Keratinocyte (primary cell): ENCODE measurements around the gene DLGAP1. TPM values are rescaled to one million over a fixed set of nuclear protein-coding genes. Genes with fewer than 3 reads are reported as not detected.

Source experiments
- DNase-seq: peaks from one replicate; pipeline ENCODE4 v3.0.0-alpha.2; 2011; ENCODE audit warnings: low read depth, missing footprints, low spot score
- FAIRE-seq: peaks from 2 replicates; lab custom pipeline; 2011; peaks lifted over from hg19 to GRCh38; lab: Jason Lieb, UNC
- H2AFZ ChIP-seq: 2 replicates; pipeline ENCODE4 v1.6.0; 2012; ENCODE audit warnings: low read length, control low read depth, inconsistent platforms; ENCODE audit not compliant: control insufficient read depth
- H3K27ac ChIP-seq: 2 replicates; pipeline ENCODE4 v1.5.1; 2011; ENCODE audit warnings: low read length; ENCODE audit not compliant: control insufficient read depth, insufficient read depth
- H3K27me3 ChIP-seq: 3 replicates; pipeline ENCODE4 v1.6.0; 2011; ENCODE audit warnings: low read length; ENCODE audit not compliant: control insufficient read depth, insufficient read depth; ENCODE audit errors: extremely low read depth
- H3K36me3 ChIP-seq, 2 experiments: 2 replicates in 1 of 2; 3 replicates in 1 of 2; pipeline ENCODE4 v1.5.1; 2011; ENCODE audit warnings: low read length in 2 of 2, mild to moderate bottlenecking in 1 of 2; ENCODE audit not compliant: control insufficient read depth in 2 of 2, insufficient read depth in 2 of 2; ENCODE audit errors: extremely low read depth in 1 of 2
- H3K4me1 ChIP-seq: 3 replicates; pipeline ENCODE4 v1.5.1; 2011; ENCODE audit warnings: low read length; ENCODE audit not compliant: control insufficient read depth, insufficient read depth; ENCODE audit errors: extremely low read depth
- H3K4me2 ChIP-seq: 3 replicates; pipeline ENCODE4 v1.6.0; 2011; ENCODE audit warnings: low read depth, low read length; ENCODE audit not compliant: control insufficient read depth, insufficient read depth; ENCODE audit errors: extremely low read depth
- H3K4me3 ChIP-seq, 3 experiments: fragments of 200-600 bp in 1 of 3; sonication (generic) in 1 of 3; 2 replicates in 2 of 3; 3 replicates in 1 of 3; pipeline ENCODE4 v1.5.1; 2011 to 2016; ENCODE audit warnings: low read length in 3 of 3, mild to moderate bottlenecking in 3 of 3, control low read depth in 2 of 3, inconsistent platforms in 1 of 3, low read depth in 1 of 3, mixed read lengths in 1 of 3, mixed run types in 1 of 3, moderate library complexity in 1 of 3; ENCODE audit not compliant: control insufficient read depth in 2 of 3, insufficient read depth in 2 of 3; ENCODE audit errors: extremely low read depth in 1 of 3
- H3K79me2 ChIP-seq: 2 replicates; pipeline ENCODE4 v1.6.0; 2012; ENCODE audit warnings: low read length; ENCODE audit not compliant: control insufficient read depth, insufficient read depth
- H3K9ac ChIP-seq: 3 replicates; pipeline ENCODE4 v1.6.0; 2011; ENCODE audit warnings: low read length; ENCODE audit not compliant: control insufficient read depth, insufficient read depth; ENCODE audit errors: extremely low read depth
- H3K9me1 ChIP-seq: 3 replicates; pipeline ENCODE4 v1.6.0; 2011; ENCODE audit warnings: low read length; ENCODE audit not compliant: control insufficient read depth, insufficient read depth; ENCODE audit errors: extremely low read depth
- H3K9me3 ChIP-seq: 2 replicates; pipeline ENCODE4 v1.5.1; 2012; ENCODE audit warnings: low read depth, low read length; ENCODE audit not compliant: control insufficient read depth
- H4K20me1 ChIP-seq: 3 replicates; pipeline ENCODE4 v1.6.0; 2011; ENCODE audit warnings: low read length; ENCODE audit not compliant: control insufficient read depth, insufficient read depth; ENCODE audit errors: extremely low read depth
- EZH2 ChIP-seq: IDR thresholded peaks from one replicate; pipeline ENCODE4 v1.6.1; 2012; ENCODE audit warnings: inconsistent platforms, mild to moderate bottlenecking, low read length, moderate library complexity
- dilution Hi-C: fragments of 300-500 bp; cut with MboI; formaldehyde crosslinking; loops from one replicate; pipeline ENCODE4 v1.7.0; 2020; ENCODE audit warnings: low sequenced_read_pairs; ENCODE audit not compliant: extremely low pct_ligation_motif_present
- polyA plus RNA-seq, 5 experiments: library from polyadenylated mRNA; depleted of rRNA in 3 of 5; stranded (reverse) in 3 of 5; stranded (forward) in 1 of 5; unstranded in 1 of 5; fragments of >200 nt; gene quantifications; 1 replicate in 1 of 5; 2 replicates in 3 of 5; 3 replicates in 1 of 5; pipeline versions ENCODE4 v1.2.1 to v1.2.3, GENCODE V29; 2011 to 2012; ENCODE audit warnings: missing spikeins in 2 of 5, low read depth in 1 of 5, low replicate concordance in 1 of 5
- TF ChIP-seq, protein P1 (sequence below), 3 experiments: IDR thresholded peaks in 1 of 3; conservative IDR thresholded peaks in 1 of 3; optimal IDR thresholded peaks in 1 of 3; 2 replicates in 2 of 3; 3 replicates in 1 of 3; pipeline versions ENCODE3 to v1.5.1; 2011; ENCODE audit warnings: low read length in 3 of 3, mild to moderate bottlenecking in 3 of 3, moderate library complexity in 2 of 3, control low read depth in 1 of 3, inconsistent platforms in 1 of 3; ENCODE audit not compliant: insufficient read depth in 2 of 3; ENCODE audit errors: extremely low read depth in 1 of 3

The DLGAP1 gene
- polyA plus RNA-seq, 1 donor (not counting 4 experiments of a cell fraction or from before 2014, with no cell fraction given) = not detected

DNA sequence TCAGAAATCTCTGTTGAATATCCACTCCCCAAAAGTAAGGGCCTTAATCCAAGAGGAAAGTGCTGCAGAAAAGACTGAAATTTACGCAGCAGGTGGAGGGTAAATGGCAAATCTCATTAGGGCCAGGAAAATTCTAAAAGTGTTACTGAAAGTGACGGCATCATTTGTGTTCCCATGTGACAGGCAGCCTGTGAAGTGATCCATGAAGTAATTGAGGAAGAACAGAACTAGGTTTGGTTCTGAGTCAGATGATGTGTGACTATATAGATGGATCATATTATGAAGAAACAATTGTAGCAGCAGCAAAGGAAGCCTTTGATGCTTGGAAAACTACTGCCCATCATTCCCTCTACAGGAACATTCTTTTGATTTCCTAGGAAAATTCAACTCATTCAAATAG is 603.9 kb downstream of the DLGAP1 start:
- DNase-seq (no peak), FAIRE-seq (no peak)
- H3K27me3 ChIP-seq = no peaks in the 10 kb centered on the region
- no peak overlapping the region for H3K9ac ChIP-seq
- dilution Hi-C loops = no loop called here
- no peak overlapping the region for H3K27ac ChIP-seq
- H3K9me3 ChIP-seq = no peaks in the 10 kb centered on the region
- H3K4me2 ChIP-seq = no peak overlapping the region
- H3K4me3 ChIP-seq = no peak overlapping the region
- no peaks in the 10 kb centered on the region for H3K4me1 ChIP-seq
- no peak for TF ChIP-seq EZH2
- TF ChIP-seq, protein P1, sequence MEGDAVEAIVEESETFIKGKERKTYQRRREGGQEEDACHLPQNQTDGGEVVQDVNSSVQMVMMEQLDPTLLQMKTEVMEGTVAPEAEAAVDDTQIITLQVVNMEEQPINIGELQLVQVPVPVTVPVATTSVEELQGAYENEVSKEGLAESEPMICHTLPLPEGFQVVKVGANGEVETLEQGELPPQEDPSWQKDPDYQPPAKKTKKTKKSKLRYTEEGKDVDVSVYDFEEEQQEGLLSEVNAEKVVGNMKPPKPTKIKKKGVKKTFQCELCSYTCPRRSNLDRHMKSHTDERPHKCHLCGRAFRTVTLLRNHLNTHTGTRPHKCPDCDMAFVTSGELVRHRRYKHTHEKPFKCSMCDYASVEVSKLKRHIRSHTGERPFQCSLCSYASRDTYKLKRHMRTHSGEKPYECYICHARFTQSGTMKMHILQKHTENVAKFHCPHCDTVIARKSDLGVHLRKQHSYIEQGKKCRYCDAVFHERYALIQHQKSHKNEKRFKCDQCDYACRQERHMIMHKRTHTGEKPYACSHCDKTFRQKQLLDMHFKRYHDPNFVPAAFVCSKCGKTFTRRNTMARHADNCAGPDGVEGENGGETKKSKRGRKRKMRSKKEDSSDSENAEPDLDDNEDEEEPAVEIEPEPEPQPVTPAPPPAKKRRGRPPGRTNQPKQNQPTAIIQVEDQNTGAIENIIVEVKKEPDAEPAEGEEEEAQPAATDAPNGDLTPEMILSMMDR (optimal IDR thresholded peaks at IDR 0.05 in 1 of 3, IDR thresholded peaks at IDR 0.05 in 1 of 3, conservative IDR thresholded peaks at IDR 0.05 in 1 of 3; ENCODE audit: extremely low read depth in 1 of 3, insufficient read depth in 2 of 3, low read length in 3 of 3) = no peak
- H3K9me1 ChIP-seq = no peaks in the 10 kb centered on the region
- no peaks in the 10 kb centered on the region for H3K36me3 ChIP-seq
- no peak overlapping the region for H2AFZ ChIP-seq
- H3K79me2 ChIP-seq = no peaks in the 10 kb centered on the region
- no peaks in the 10 kb centered on the region for H4K20me1 ChIP-seq

DNA sequence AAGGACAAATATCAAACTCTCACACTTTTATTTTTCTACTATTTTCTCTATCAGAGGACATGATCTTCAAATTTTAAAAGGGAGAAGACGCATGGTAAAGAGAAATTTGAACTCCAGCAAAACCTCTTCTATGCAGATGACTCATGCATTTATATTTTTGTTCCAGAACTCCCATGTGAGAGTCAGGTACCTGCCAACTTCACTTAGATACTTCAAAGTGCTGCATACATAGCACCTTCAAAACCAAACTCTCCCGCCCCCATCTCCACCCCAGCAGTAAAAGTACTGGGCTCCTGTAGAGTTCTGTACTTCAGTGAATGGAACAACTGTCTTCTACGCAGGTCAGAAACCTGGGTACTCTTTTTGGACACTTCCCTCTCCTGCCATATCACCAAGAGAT is 606.8 kb downstream of the DLGAP1 start:
- H3K27me3 ChIP-seq = no peaks in the 10 kb centered on the region
- H4K20me1 ChIP-seq = no peaks in the 10 kb centered on the region
- no peaks in the 10 kb centered on the region for H3K79me2 ChIP-seq
- no peak overlapping the region for H2AFZ ChIP-seq
- H3K36me3 ChIP-seq = no peaks in the 10 kb centered on the region
- H3K27ac ChIP-seq = no peak overlapping the region
- no peak overlapping the region for H3K4me3 ChIP-seq
- dilution Hi-C loops = no loop called here
- DNase-seq (no peak), FAIRE-seq (no peak)
- no peaks in the 10 kb centered on the region for H3K4me1 ChIP-seq
- TF ChIP-seq EZH2 = no peak
- TF ChIP-seq, protein P1 (optimal IDR thresholded peaks at IDR 0.05 in 1 of 3, IDR thresholded peaks at IDR 0.05 in 1 of 3, conservative IDR thresholded peaks at IDR 0.05 in 1 of 3; ENCODE audit: extremely low read depth in 1 of 3, insufficient read depth in 2 of 3, low read length in 3 of 3) = no peak
- H3K9me3 ChIP-seq = no peaks in the 10 kb centered on the region
- no peak overlapping the region for H3K9ac ChIP-seq
- H3K9me1 ChIP-seq = no peaks in the 10 kb centered on the region
- no peak overlapping the region for H3K4me2 ChIP-seq
